Dermis microvascular lymphatic vessel endothelial cell (primary cell): Measurements from ENCODE around the gene THAP9. TPM values are rescaled to one million over a fixed set of nuclear protein-coding genes. Genes with fewer than 3 reads are reported as not detected.
A peak's percentile ranks its signal among the peaks of the same experiment; 100 is the strongest.
"Not testable (repeated sequence)": the region's sequence is repeated elsewhere in the genome, so short reads cannot be mapped to it uniquely, and the experiment has no call there.

Source experiments
- DNase-seq, 2 donors: peaks; one replicate each; pipeline versions ENCODE4 v3.0.0 to v3.0.0-alpha.2; 2010; ENCODE audit warnings: low read depth in 2 of 2
- total RNA-seq: library from RNA; depleted of rRNA; stranded (reverse); fragments of >200 nt; gene quantifications from 2 replicates; pipeline ENCODE4 v1.2.1, GENCODE V29; 2014

Gene THAP9
- total RNA-seq, 1 donor from 2014 or later = 5.0 TPM

DNA sequence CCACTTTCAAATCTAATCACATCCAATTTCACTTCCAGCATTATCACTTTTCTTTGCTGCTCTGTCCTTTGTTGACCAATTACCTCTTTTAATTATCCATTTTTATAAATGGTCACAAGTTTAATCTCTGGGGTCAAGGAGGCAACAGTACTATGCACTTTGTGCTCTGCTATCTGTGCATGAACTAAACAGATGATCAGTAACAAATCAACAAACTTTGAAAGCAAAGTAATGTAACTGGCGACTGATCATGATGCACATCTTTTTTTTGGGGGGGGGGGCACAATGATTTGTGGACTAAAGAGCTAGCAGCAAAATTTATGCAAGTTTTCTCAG is 8.1 kb upstream of the THAP9 start:
- DNase-seq = no peak

DNA sequence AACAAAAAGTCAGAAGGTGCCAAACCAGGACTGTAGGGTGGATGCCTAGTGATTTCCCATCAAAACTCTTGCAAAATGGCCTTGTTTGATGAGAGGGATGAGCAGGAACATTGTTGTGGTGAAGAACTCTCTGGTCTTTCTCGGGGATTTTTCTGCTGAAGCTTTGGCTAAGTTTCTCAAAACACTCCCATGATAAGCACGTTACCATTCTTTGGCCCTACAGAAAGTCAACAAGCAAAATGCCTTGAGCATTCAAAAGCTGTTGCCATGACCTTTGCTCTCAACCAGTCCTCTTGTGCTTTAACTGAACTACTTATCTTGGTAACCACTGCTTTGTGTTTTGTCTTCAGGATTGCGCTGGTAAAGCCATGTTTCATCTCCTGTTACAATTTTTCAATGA is 6.6 kb upstream of the THAP9 start:
- no peak for DNase-seq

DNA sequence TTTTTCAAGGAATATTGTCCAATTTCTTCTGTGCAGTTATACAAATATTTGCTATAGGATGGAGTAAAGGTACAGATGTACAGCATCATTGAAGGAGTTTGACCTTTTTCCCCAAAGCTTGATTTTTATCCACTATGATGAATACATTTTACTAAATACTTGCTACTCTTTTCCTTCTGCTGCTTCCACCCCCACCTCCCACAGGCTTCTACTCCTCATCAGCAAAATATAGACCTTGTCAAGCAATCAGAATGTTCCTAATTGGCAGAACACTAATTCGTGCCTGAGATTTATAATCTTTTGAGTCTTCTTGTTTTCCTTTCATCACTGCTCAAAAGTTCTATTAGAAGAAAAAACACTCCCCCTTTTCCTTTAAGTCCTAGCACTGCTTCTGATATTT is 3.8 kb upstream of the THAP9 start:
- no peak for DNase-seq

DNA sequence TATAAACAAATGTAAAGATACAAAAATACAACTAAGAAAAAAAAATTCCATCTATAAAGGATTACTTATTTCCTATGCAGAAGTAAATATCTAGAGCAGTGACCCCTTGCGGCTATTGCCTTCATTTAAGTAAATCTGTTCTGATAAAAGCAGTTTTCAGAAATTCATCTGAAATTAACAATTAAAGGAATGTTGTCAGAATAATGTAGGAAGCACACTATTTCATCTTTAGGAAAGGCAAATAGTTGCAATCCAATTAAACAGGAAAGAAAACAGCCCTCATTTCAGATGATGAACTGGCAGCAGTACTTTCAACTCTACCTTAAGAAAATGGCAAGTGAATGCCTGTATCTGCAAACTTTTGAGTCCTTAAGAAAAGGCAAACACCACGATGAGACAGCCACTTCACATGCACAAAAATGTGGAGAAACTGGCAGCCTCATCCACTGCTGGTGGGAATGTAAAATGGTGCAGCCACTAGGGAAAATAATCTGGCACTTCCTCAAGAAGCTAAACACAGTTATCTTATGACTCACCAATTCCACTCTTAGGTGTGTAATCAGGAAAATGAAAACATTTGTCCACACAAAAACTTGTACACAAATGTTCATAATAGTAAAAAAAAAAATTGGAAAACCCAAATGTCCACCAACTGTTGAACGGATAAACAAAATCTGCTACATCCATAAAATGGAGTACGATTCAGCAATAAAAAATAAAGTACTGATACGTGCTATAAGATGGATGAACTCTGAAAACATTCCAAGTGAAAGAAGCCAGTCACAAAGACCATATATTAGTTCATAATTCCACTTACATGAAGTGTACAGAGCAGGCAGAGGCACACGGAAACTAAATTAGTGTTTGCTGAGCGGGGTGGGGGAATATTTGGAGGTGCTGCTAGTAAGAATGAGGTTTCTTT is 2.0 kb upstream of the THAP9 start:
- DNase-seq = peak in 1 of 2 donors; percentile 81

DNA sequence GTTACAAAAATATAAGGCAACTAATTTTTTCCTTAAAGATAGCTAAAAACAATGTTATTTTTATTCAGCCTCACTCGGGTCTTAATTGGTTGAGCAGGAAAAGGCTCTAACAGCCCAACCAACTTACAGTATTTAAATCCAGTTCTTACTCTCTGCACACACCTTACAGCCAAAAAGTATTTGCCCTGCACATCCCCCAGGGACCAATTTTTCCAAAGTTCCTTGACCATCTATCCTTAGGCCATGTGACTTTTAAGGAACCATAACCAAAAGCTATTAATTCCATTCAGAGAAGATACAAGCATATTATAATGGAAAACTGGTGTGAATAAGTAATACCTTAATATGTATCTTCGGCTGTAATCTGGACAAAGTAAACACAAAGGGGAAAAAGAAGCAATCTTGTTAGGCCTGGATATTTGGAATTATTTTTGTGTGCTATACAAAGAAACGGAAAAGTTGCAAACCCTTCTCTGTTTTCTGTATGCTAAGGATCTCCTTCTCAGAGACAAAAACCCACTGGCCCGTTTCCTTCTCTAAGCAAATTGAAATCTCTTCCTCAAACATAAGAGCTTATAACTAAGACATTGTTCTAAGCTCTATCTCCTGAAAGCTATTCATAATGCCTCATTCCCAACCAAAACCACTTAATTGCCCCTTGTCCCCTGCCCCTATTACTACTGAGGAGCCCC is 1.0 kb upstream of the THAP9 start:
- DNase-seq = peak in 1 of 2 donors; percentile 25

DNA sequence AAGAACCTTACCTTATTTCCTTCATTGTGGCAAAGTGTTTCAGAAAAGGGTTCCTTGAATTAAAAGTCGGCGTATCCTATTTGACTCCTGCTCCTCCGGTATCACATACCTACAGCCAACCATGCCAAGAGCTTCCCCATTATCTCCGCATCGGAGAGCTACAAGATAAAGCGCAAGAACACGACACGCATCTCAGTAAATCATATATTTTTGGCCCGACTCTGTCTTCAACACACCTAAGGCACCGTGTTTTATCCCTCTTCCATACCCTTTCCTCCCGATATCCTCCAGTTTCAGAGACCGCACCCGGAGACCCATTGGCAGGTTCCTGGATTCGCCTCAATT is 497 bp upstream of the THAP9 start:
- no peak for DNase-seq

DNA sequence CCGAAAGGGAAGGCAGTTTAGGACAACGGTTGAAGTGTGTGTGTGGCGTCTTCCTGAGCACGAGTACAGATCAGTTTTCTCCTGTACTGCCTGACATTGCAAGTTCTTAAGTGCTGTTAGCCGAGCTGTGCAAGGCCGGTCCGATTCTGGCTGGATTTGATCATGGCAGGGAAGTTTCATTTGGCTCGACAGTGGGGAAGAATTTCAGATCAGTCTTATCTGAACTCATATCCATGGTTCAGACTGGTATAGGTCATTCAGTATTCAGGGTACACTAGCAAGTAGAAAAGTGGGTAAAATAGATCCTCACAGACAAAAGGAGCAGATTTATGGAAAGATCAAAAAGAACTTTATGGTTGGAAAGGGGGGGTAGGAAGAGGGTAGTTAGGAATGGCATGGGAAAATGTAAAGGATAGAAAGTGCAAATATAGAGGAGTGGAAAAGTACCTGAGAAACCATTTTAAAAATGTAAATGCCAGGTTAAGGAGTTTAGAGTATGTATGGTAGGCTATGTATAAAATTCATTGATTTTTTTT is 716 bp downstream of the THAP9 start:
- no peak for DNase-seq

DNA sequence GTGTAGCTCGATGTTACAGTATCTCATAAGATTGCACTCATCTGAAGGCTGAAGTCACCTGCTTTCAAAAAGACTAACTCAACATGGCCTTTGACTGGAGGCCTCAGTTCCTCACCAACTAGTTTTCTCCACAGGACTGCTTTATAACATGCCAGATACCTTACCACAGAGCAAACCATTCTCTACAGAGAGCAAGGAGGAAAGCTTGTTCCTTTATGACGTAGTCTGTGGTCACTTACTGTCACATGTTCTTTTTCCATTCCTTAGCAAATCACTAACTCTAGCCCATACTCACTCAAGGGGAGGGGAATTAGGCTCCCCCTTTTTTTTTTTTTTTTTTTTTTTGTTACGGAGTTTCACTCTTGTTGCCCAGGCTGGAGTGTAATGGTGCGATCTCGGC is 3.2 kb downstream of the THAP9 start:
- no peak for DNase-seq

DNA sequence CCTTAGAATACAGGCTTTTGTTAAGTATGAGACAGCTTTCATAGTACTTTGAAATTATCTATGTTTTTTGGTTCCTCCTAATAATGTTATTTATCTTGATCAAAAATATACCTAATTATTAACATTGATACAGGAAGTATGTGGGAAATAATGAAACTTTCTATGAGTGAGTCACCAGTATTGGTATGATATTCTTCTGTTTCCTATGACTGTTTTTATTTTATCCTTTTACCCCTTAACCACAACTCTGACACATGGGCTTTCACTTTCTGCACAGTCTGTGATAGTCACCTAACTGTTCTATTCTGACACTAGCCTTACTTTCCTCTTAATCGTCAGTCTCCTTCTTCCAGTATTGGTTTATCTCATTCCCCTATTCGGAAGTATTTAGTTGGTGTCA is 4.7 kb downstream of the THAP9 start:
- DNase-seq = peak in 1 of 2 donors; percentile 65

DNA sequence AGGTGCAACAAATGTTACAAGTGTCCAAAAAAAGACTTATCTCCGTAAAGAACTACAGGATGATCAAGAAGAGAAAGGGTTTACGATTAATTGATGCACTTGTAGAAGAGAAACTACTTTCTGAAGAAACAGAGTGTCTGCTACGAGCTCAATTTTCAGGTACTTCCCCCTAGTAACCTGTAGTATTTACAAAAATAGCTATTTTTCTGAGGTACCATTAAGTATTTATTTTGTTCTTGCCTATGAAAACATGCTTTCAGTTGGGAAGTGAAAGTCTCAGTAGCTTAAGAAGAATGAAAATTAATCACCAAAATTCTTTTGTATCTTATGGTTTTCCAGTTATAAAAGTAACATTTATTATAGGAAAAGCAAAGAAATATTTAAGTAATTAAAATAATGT is 5.9 kb downstream of the THAP9 start:
- DNase-seq = no peak

DNA sequence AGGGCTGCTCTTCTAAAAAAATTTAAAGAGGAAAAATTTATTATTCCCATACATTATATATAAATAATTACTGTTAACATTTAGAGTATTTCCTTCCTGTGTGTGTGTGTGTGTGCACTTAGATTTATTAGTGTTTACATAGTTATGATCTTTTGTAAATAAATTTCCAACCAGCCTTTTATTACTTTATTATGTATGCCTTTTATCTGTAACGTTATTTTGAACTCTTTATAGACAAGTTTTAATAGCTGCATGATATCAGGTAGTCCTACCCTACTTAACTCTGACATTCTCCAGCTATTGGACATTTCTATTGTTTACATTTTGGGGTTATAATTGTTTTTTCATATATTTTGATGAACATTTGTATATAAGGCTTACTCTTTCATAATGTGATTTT is 8.8 kb downstream of the THAP9 start:
- no peak for DNase-seq

DNA sequence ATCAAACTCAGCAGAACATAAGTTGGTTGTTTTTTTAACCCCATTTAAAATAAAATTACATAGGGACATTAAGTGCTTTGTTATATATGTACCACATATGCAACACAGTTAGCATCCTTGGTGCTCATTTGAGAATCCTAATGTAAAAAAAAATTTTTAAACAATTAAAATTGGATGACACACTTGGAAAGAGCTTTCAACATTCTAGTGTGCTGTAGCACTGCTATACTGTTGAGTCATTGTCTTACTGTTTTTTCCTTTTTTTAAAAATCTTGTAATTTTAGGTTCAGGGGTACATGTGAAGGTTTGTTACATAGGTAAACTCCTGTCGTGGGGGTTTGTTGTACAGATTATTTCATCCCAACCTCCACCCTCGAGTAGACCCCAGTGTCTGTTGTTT is 12.8 kb downstream of the THAP9 start:
- no peak for DNase-seq

DNA sequence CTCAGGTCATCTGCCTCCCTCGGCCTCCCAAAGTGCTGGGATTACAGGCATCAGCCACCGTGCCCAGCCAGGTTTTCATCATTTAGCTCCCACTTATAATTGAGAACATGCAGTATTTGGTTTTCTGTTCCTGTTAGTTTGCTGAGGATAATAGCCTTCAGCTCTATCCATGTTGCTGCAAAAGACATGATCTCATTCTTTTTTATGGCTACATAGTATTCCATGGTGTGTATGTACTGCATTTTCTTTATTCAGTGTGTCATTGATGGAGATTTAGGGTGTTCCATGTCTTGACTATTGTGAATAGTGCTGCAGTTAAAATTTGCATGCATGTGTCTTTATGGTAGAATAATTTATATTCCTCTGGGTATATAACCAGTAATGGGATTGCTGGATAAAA is 13.4 kb downstream of the THAP9 start:
- not testable (repeated sequence) for DNase-seq

DNA sequence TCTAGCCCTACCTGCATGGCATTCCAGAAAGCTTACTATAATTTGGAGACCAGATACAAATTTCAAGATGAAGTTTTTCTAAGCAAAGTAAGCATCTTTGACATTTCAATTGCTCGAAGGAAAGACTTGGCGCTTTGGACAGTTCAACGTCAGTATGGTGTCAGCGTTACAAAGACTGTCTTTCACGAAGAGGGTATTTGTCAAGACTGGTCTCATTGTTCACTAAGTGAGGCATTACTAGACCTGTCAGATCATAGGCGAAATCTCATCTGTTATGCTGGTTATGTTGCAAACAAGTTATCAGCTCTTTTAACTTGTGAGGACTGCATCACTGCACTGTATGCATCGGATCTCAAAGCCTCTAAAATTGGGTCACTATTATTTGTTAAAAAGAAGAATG is 17.6 kb downstream of the THAP9 start:
- no peak for DNase-seq

DNA sequence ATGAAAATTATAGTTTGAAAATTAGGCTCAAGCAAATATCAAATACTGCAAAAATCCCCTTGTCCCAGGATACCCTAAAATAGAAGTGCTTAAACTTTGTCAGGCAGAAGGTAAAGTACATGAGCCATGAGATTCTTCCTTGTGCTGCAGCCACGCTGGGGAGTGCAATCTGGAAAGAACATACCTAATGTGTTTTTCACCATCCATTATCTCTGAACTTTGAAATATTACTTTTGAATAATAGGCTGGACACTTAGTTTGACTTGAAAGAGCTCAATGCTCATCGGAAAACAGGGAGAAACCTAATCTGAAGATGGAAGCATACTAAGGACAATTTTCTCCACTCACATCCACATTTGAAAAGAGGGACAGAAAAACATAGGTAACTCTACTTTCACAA is 18.9 kb downstream of the THAP9 start:
- DNase-seq = no peak

DNA sequence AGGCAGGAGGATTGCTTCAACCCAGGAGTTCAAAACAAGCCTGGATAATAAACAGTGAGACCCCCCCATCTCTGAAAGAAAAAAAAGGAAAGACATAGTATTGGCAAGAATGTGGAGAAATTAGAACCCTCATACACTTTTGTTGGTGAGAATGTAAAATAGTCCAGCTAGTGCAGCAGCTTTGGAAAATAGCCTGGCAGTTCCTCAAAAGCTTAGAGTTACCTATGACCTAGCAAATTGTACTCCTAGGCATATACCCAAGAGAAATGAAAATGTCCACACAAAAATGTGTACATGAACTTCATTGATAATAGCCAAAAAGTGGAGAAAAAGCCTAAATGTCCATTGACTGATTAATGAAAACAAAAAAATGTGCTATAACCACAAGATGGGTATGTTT is 21.3 kb downstream of the THAP9 start:
- DNase-seq = no peak

DNA sequence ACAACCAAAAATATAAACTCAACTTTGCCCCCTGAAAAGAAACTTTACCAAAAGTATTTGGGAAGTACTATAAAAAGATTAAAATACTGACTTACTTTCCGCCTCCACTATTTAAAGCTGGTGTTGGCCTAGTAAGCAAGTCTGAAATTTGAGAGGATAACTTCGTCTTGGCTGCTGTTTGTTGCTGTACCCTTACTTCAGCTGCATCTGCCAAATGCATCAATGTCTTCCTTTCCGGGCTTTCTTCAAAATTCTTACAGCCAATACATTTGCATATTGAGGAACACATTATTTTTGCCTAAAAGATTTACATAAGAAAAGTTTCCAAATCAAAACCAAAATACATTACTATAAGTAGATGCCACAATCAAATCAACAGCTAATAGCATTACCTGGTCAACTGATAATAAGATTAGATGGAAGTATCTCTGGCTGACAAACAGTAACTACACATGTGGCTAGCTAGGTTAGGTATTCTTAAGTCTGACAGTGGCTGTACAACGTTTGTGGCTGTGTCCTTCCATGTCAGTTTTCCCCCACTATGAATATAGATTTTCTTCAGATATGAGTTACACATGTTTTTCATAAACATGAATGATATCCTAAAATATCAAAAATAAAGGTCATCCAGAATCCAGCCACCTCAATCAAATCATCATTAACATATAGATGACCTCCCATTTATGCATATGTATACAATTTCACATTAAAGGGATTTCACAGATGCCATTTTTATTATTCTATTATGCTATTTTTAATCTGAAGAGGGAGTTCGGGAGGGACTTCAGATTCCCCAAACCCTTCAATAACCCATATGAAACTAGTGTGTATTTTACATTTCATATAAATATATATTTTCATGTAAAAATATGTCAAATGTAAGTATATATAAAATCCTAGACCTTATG is 30.6 kb downstream of the THAP9 start:
- no peak for DNase-seq

DNA sequence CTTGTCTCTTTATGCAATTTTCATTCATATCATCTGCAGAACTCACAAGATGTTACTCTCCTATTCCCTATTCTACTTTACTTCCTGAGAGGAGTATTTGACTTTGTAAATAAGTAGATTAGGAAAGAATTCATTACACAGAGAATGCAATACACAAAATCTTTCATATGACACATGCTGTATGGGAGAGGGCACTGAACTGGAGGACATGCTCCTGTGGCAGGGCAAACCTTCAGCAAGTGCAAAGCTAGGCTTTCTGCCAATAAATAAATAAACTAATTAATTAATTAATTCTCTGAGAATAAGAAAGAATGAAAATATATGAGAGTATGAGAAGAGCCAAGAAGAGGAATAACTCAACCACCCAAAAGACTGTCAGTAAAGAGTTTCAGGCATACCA is 33.9 kb downstream of the THAP9 start:
- DNase-seq = no peak

DNA sequence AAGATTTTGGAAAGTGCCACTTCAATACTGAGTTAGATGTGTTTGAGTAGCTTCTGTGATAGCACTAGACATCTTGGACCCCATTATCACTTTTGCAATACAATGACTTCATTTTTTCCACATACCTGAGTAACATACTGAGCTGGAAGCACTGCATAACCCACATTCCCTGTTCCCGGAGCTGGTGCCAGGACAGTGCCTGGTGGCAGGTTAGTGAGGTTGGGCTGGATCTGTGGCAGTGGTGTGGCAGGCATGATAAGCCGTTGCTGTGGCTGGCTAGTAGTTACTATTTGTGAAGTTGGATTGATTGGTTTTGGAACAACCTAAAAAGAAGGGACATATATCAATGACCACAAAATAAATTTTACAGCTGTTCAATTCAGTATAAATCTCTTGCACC is 38.9 kb downstream of the THAP9 start:
- DNase-seq = no peak

DNA sequence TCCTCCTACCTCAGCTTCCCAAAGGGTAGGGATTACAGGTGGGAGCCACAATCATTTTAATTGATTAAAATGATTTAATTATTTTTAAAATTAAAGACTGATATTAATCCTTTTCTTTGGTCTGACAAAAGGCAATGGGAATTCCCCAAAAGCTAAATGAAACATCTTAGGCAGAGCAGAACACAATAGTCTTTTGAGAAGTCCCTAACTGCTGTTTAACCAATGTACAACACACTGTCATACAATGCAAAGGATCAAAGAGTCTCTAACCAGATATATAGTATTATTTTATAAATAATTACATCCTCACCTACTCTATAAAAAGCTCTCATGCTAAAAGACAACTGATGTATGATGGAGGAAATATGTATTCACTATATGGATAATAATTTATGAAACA is 47.0 kb downstream of the THAP9 start:
- no peak for DNase-seq

DNA sequence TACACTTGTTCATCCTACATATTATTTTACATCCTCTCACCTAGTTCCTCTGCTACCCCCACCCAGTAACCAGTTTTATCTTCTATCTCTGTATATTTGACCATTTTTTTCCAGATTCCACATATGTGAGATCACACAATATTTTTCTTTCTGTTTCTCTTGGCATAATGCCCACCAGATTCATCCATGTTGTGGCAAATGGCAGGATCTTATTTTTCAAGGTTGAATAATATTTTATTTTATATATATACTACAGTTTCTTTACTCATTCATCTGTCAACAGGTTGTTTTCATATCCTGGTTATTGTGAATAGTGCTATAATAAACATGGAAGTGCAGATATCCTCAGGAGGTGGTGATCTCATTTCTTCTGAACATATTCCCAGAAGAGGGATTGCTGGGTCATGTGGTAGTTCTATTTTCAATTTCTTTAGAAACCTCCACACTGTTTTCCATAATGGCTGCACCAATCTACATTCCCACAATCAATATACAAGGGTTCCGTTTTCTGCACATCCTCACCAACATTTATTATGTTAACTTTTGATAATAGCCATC is 48.2 kb downstream of the THAP9 start:
- peak; percentile 27 to 82 for DNase-seq

DNA sequence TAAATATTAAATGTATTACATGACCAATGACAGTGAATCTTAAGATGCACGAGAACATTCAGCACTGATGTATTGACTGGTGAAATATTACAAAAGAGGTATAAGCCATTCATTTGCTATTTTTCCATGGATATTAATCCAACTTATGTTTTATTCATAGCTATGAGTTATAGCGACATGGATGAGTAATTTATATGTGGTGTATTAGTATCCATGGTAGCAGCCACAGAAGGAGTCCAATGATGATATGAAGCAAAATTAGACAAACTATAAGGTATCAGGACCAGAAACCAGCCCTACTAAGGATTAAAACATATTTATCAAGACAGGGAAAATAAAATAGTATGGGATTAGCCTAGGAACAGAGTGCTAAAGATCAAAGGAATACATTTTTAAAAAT is 50.7 kb downstream of the THAP9 start:
- DNase-seq = no peak
